Measurements from ENCODE around the gene CACHD1. TPM values are rescaled to one million over a fixed set of nuclear protein-coding genes. Genes with fewer than 3 reads are reported as not detected.

CACHD1 gene
- total and polyA plus RNA-seq, 5 donors, result 1.6 to 6.4 (median 2.9) TPM

DNA sequence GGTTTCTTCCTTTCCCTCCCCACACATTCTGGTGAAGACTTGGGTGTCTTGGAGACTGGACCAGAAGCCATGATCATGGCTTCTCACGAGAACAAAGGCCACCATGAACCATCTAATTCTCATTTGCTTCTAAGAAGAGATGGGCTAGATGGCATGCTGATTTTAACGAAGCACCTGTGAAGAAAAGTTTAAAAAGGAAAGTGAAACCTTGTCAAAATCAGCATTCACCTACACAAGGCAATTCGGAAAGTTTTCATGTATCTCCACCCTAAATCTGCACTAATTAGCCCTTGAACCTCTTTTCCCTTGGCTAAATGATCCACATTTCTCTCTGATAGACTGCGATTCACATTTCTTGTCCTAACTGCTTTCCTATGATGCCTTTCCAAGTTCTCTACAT lies 160.7 kb downstream of the CACHD1 start:
- ATAC-seq (no peak), DNase-seq (no peak)
- no peaks in the 10 kb centered on the region for H3K9me3 ChIP-seq (ENCODE audit: control insufficient read depth, low read length)
- intact Hi-C loops (cut with DNase I), result no loop called here
- H3K4me1 ChIP-seq (ENCODE audit: control insufficient read depth, insufficient read depth, low read length), result peaks cover 2% of the 10 kb centered on the region
- no peak overlapping the region for H3K27ac ChIP-seq (ENCODE audit: low read length)
- no peaks in the 10 kb centered on the region for H3K27me3 ChIP-seq (ENCODE audit: control insufficient read depth, insufficient read depth)
- no peak overlapping the region for H3K4me3 ChIP-seq (ENCODE audit: low read length)
- 94% methylated on average over 4 of the region's 4 CpGs for WGBS

GRCh38 chr1:64631346-64632034 lies 161.6 kb downstream of the CACHD1 start:
- H3K9me3 ChIP-seq (ENCODE audit: control insufficient read depth, low read length), result no peaks in the 10 kb centered on the region
- ATAC-seq (no peak), DNase-seq (no peak)
- 65% methylated on average over 3 of the region's 3 CpGs for WGBS
- H3K4me3 ChIP-seq (ENCODE audit: low read length), result no peak overlapping the region
- intact Hi-C loops (cut with DNase I), result no loop called here
- peaks cover 2% of the 10 kb centered on the region for H3K4me1 ChIP-seq (ENCODE audit: control insufficient read depth, insufficient read depth, low read length)
- H3K27me3 ChIP-seq (ENCODE audit: control insufficient read depth, insufficient read depth), result no peaks in the 10 kb centered on the region
- no peak overlapping the region for H3K27ac ChIP-seq (ENCODE audit: low read length)

DNA sequence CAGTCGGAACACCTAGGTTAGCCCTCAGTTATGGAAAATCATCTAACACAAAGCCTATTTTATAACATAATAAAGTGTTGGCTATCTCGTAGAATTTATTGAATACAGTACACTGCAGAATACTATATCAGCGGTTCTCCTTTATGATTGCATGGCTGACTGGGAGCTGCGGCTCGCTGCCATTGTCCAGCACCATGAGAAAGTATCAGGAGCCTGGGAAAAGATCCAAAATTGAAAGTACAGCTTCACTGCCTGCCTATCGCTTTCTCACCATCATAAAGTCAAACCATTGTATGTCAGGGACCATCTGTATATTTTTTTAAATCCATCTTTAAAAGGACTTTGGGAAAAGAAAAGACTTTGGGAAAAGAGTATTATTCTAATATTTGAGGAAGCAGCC lies 163.0 kb downstream of the CACHD1 start:
- 81% methylated on average over 6 of the region's 6 CpGs for WGBS
- Histone ChIP-seq H3K9me3 (ENCODE audit: control insufficient read depth, low read length) (no peaks in the 10 kb centered on the region), H3K27me3 (ENCODE audit: control insufficient read depth, insufficient read depth) (no peaks in the 10 kb centered on the region), H3K4me1 (ENCODE audit: control insufficient read depth, insufficient read depth, low read length) (peaks cover 2% of the 10 kb centered on the region), H3K27ac (ENCODE audit: low read length) (no peak overlapping the region), H3K4me3 (ENCODE audit: low read length) (no peak overlapping the region)
- ATAC-seq, result no peak
- DNase-seq, result peak in 1 of 3 donors; percentile 43
- intact Hi-C loops (cut with DNase I), result no loop called here

- intact Hi-C loops (cut with DNase I), result no loop called here
- no peak for DNase-seq
- no peaks in the 10 kb centered on the region for H3K9me3 ChIP-seq (ENCODE audit: control insufficient read depth, low read length)
Observed at GRCh38 chr1:64645735-64646134, 175.8 kb downstream of the CACHD1 start.

GRCh38 chr1:64650411-64650810 lies 180.5 kb downstream of the CACHD1 start:
- WGBS, result 94% methylated on average over 2 of the region's 2 CpGs
- Histone ChIP-seq H3K27me3 (ENCODE audit: control insufficient read depth, insufficient read depth) (no peaks in the 10 kb centered on the region), H3K27ac (ENCODE audit: low read length) (no peak overlapping the region), H3K4me3 (ENCODE audit: low read length) (no peak overlapping the region), H3K4me1 (ENCODE audit: control insufficient read depth, insufficient read depth, low read length) (no peaks in the 10 kb centered on the region), H3K9me3 (ENCODE audit: control insufficient read depth, low read length) (no peaks in the 10 kb centered on the region)
- ATAC-seq, result no peak
- intact Hi-C loops (cut with DNase I), result loop anchor here in 1 of 4 donors (10.0 kb wide), 1 partner anchor 176 kb away; the partner anchor contains the start of gene CACHD1
- DNase-seq, result no peak

More at GRCh38 chr1:64645735-64646134, 175.8 kb downstream of the CACHD1 start:
- no peaks in the 10 kb centered on the region for H3K4me1 ChIP-seq (ENCODE audit: control insufficient read depth, insufficient read depth, low read length)
- ATAC-seq, result no peak
- WGBS, result 89% methylated on average over 3 of the region's 3 CpGs
- no peak overlapping the region for H3K27ac ChIP-seq (ENCODE audit: low read length)
- H3K4me3 ChIP-seq (ENCODE audit: low read length), result no peak overlapping the region
- no peaks in the 10 kb centered on the region for H3K27me3 ChIP-seq (ENCODE audit: control insufficient read depth, insufficient read depth)

- intact Hi-C loops (cut with DNase I), result loop anchor here in 1 of 4 donors (10.0 kb wide), 1 partner anchor 177 kb away; the partner anchor contains the start of gene CACHD1
- Histone ChIP-seq H3K9me3 (ENCODE audit: control insufficient read depth, low read length) (no peaks in the 10 kb centered on the region), H3K4me3 (ENCODE audit: low read length) (no peak overlapping the region), H3K4me1 (ENCODE audit: control insufficient read depth, insufficient read depth, low read length) (no peaks in the 10 kb centered on the region), H3K27me3 (ENCODE audit: control insufficient read depth, insufficient read depth) (no peaks in the 10 kb centered on the region), H3K27ac (ENCODE audit: low read length) (no peak overlapping the region)
- DNase-seq (no peak), ATAC-seq (peak in 1 of 2 donors; percentile 55)
- WGBS, result 67% methylated on average over 4 of the region's 4 CpGs
Observed at GRCh38 chr1:64651841-64652240, 181.9 kb downstream of the CACHD1 start.

DNA sequence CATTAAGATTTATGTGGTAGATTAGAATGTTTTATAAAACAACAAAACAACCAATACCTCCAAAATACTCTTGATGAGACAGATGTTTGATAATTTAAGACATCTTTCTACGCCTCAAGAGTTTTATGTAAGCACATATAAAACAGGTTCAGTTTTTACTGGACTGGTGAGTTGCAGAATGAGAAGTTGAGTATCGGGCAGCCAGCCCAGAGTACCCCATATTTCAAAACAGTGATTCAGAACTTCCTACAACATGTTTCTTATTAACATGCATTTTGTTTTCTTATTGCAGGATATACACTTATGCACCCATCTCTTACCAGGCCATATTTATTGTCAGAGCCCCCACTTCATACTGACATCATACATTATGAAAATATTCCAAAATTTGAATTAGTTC lies 183.5 kb downstream of the CACHD1 start:
- WGBS, result 98% methylated on average over 2 of the region's 2 CpGs

DNA sequence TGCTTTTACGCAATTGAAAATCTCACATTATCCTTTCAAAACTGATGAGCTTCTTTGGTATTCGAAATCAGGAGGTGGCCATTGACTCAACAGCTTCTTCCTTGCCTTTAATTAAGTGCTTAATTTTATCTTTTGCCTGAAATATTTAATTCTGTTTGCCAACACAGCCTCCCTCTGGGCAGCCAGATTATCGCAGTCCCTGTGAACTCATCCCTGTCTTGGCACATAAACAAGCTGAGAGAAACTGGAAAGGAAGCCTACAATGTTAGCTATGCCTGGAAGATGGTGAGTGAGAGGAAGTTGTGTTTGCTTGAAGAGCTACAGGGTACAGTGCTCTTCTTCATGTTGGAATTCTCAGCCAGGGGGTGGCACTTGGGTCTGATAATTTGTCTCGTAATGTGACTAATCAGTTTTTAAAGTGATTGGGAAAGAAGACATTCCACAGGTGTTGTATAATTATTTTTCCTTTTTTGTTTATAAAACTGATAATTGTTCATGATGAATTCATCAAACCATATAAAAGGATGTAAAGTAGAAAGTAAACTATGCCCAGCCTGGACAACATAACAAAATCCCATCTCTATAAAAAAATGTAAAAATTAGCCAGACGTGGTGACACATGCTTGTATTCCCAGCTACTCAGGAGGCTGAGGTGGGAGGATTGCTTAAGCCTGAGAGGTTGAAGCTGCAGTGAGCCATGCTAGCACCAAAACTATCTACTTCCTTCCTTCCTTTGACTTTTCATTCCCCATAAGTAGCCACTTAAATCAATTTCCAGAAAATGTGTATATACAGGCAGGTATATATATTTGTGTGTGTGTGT lies 184.8 kb downstream of the CACHD1 start:
- H3K4me3 ChIP-seq (ENCODE audit: low read length), result no peak overlapping the region
- intact Hi-C loops (cut with DNase I), result loop anchor here in 1 of 4 donors (10.0 kb wide), 1 partner anchor 180 kb away; the partner anchor contains the start of gene CACHD1
- H3K27ac ChIP-seq (ENCODE audit: low read length), result no peak overlapping the region
- no peaks in the 10 kb centered on the region for H3K9me3 ChIP-seq (ENCODE audit: control insufficient read depth, low read length)
- 62% methylated on average over 5 of the region's 5 CpGs for WGBS
- no peaks in the 10 kb centered on the region for H3K4me1 ChIP-seq (ENCODE audit: control insufficient read depth, insufficient read depth, low read length)
- ATAC-seq (peak; percentile 36 to 76), DNase-seq (peak in 2 of 3 donors; percentile 21 to 64)
- no peaks in the 10 kb centered on the region for H3K27me3 ChIP-seq (ENCODE audit: control insufficient read depth, insufficient read depth)

More for the DNA sequence above, 183.5 kb downstream of the CACHD1 start:
- H3K4me3 ChIP-seq (ENCODE audit: low read length), result no peak overlapping the region
- H3K4me1 ChIP-seq (ENCODE audit: control insufficient read depth, insufficient read depth, low read length), result no peaks in the 10 kb centered on the region
- H3K27ac ChIP-seq (ENCODE audit: low read length), result no peak overlapping the region
- no peaks in the 10 kb centered on the region for H3K9me3 ChIP-seq (ENCODE audit: control insufficient read depth, low read length)
- H3K27me3 ChIP-seq (ENCODE audit: control insufficient read depth, insufficient read depth), result no peaks in the 10 kb centered on the region
- intact Hi-C loops (cut with DNase I), result loop anchor here in 1 of 4 donors (10.0 kb wide), 1 partner anchor 179 kb away; the partner anchor contains the start of gene CACHD1
- no peak for DNase-seq
- no peak for ATAC-seq

- intact Hi-C loops (cut with DNase I), result loop anchor here in 1 of 4 donors (10.0 kb wide), 1 partner anchor 181 kb away; the partner anchor contains the start of gene CACHD1
Observed at GRCh38 chr1:64655861-64656260, 185.9 kb downstream of the CACHD1 start.

GRCh38 chr1:64659478-64660138 lies 189.7 kb downstream of the CACHD1 start:
- Histone ChIP-seq H3K27ac (ENCODE audit: low read length) (no peak overlapping the region), H3K4me1 (ENCODE audit: control insufficient read depth, insufficient read depth, low read length) (no peaks in the 10 kb centered on the region), H3K27me3 (ENCODE audit: control insufficient read depth, insufficient read depth) (no peaks in the 10 kb centered on the region), H3K4me3 (ENCODE audit: low read length) (no peak overlapping the region), H3K9me3 (ENCODE audit: control insufficient read depth, low read length) (no peaks in the 10 kb centered on the region)
- no peak for ATAC-seq
- 68% methylated on average over 6 of the region's 6 CpGs for WGBS
- DNase-seq, result no peak
- intact Hi-C loops (cut with DNase I), result loop anchor here in 2 of 4 donors (10.0 kb wide), 2 partner anchors 185 to 375 kb away; partner anchors contain the start of gene CACHD1 (in 1 of the 2)

More at GRCh38 chr1:64655861-64656260, 185.9 kb downstream of the CACHD1 start:
- Histone ChIP-seq H3K27ac (ENCODE audit: low read length) (no peak overlapping the region), H3K4me3 (ENCODE audit: low read length) (no peak overlapping the region), H3K27me3 (ENCODE audit: control insufficient read depth, insufficient read depth) (no peaks in the 10 kb centered on the region), H3K4me1 (ENCODE audit: control insufficient read depth, insufficient read depth, low read length) (no peaks in the 10 kb centered on the region), H3K9me3 (ENCODE audit: control insufficient read depth, low read length) (no peaks in the 10 kb centered on the region)
- DNase-seq, result no peak
- WGBS, result 82% methylated on average over 2 of the region's 2 CpGs
- ATAC-seq, result no peak
